Measurements from ENCODE around the gene VPS37D.

DNA sequence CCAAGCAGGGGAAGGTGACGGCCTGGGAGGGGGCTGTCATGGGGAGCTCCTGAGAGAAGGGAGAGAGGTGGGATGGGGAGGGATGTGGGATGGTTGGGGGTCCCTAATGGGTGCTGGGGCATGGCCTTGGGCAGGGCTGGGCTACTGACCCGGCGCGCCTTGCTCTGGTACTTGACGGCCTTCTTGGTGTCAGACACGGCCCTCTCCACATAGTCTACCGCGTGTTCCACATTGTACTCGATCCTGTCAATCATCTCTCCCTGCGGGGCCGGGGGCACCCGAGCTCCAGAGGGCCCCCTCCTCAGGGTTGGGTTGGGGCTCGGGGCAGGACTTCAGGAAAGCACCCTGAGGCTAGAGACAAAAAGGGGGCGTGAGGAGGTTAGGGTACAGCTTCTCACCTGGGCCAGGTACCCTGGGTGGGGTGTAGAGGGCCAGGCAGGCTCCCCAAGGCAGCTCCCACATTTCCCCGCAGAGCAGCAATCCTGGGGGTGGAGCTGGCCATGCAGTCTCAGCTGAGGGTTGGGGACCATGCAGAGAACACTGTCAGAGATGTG is 33.0 kb downstream of the VPS37D start:
- TF ChIP-seq, protein P1, sequence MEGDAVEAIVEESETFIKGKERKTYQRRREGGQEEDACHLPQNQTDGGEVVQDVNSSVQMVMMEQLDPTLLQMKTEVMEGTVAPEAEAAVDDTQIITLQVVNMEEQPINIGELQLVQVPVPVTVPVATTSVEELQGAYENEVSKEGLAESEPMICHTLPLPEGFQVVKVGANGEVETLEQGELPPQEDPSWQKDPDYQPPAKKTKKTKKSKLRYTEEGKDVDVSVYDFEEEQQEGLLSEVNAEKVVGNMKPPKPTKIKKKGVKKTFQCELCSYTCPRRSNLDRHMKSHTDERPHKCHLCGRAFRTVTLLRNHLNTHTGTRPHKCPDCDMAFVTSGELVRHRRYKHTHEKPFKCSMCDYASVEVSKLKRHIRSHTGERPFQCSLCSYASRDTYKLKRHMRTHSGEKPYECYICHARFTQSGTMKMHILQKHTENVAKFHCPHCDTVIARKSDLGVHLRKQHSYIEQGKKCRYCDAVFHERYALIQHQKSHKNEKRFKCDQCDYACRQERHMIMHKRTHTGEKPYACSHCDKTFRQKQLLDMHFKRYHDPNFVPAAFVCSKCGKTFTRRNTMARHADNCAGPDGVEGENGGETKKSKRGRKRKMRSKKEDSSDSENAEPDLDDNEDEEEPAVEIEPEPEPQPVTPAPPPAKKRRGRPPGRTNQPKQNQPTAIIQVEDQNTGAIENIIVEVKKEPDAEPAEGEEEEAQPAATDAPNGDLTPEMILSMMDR (IDR thresholded peaks at IDR 0.05; ENCODE audit: poor library complexity, severe bottlenecking) = no peak
- TF ChIP-seq EZH2 (IDR thresholded peaks at IDR 0.05; ENCODE audit: borderline replicate concordance, insufficient read depth, low read length, poor library complexity, severe bottlenecking) = no peak
- no peak for TF ChIP-seq TAF1 (IDR thresholded peaks at IDR 0.05; ENCODE audit: low read depth)
- TF ChIP-seq SMC3 (conservative IDR thresholded peaks at IDR 0.05; ENCODE audit: poor library complexity) = no peak
